ENCODE data around the gene GNG2.

Gene GNG2

GRCh38 chr14:51855234-51855633 lies 5.2 kb upstream of the GNG2 start:
- TF ChIP-seq CTCF (IDR thresholded peaks at IDR 0.05; ENCODE audit: low read depth, low read length), result no peak
- no peak overlapping the region for H3K4me3 ChIP-seq (ENCODE audit: low read depth, low read length)

- no peak for TF ChIP-seq CTCF (IDR thresholded peaks at IDR 0.05; ENCODE audit: low read depth, low read length)
- H3K4me3 ChIP-seq (ENCODE audit: low read depth, low read length), result no peak overlapping the region
Observed at GRCh38 chr14:51856792-51857296, 3.6 kb upstream of the GNG2 start.

DNA sequence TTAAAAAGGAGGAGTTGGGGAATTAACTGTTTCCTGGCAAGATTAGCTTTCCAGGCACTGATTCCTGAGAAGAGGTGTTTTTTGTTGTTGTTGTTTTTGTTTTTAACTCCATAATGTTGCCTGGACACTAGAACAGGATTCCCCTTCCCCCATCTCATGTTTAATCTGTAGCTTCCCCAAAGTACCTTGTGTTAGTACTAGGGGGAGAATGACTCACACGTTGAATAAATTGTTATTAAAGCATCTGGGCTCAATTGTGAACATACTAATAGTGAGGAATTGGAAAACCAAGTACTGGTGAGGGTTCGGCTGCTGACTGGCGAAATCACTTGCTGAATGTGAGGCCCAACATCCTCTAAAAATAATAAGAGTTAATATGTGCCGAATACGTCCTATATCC lies 1.3 kb upstream of the GNG2 start:
- TF ChIP-seq CTCF (IDR thresholded peaks at IDR 0.05; ENCODE audit: low read depth, low read length), result no peak
- no peak overlapping the region for H3K4me3 ChIP-seq (ENCODE audit: low read depth, low read length)

DNA sequence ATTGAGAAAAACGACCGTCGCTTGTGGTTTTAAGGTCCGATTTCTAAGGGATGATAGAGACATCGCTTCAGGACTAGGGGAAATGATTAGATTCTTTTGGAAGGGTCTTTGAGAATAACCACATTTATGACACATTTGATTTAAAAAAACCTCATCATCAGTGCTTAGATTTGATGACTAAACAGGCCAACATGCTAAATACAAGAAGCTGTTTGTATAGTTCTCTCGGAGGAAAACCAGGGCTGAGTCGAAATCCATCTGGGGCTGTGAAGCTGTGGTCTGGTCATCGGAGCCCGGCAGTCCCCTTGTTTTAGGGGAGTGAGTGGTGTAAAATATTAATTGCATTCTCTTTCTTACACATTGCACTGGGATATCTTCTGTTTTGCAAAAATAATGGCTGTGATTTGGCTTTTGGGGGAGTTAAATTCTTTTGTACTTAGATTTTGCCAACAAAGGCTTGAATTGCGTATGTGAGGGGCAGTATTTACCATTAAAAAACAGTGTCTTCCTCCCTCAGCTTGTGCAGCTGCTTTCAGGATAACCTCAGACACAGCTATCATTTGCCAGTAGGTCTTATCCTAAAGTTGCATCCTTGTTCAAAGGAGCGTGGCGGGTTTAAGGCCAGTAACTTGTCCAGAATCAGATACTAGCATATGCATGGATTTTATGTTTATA lies 550 bp downstream of the GNG2 start:
- TF ChIP-seq CTCF (IDR thresholded peaks at IDR 0.05; ENCODE audit: low read depth, low read length), result no peak
- H3K4me3 ChIP-seq (ENCODE audit: low read depth, low read length), result peak overlapping the region; percentile 73

- H3K4me3 ChIP-seq (ENCODE audit: low read depth, low read length), result peak overlapping the region; percentile 73
- no peak for TF ChIP-seq CTCF (IDR thresholded peaks at IDR 0.05; ENCODE audit: low read depth, low read length)
Observed at GRCh38 chr14:51862176-51862796, 1.9 kb downstream of the GNG2 start.

GRCh38 chr14:51862860-51863259 lies 2.4 kb downstream of the GNG2 start:
- H3K4me3 ChIP-seq (ENCODE audit: low read depth, low read length), result peak overlapping the region; percentile 73

More at GRCh38 chr14:51862860-51863259, 2.4 kb downstream of the GNG2 start:
- no peak for TF ChIP-seq CTCF (IDR thresholded peaks at IDR 0.05; ENCODE audit: low read depth, low read length)

Data from WI38 (cell line).